DMS79 (cell line): ENCODE measurements around the gene TWNK.

Experiments used
- DNase-seq: peaks from one replicate; lab custom pipeline; 2025; lab: John Stamatoyannopoulos, UW

The TWNK gene

GRCh38 chr10:100996678-100997359 is 9.5 kb downstream of the TWNK start:
- no peak for DNase-seq

GRCh38 chr10:100997360-100998182 is 10.2 kb downstream of the TWNK start:
- DNase-seq, result peak; percentile 16

- DNase-seq, result peak; percentile 79
Measured at GRCh38 chr10:100998183-100998990, 11.0 kb downstream of the TWNK start.

- DNase-seq, result no peak
Measured at GRCh38 chr10:100998991-100999741, 11.8 kb downstream of the TWNK start.

- no peak for DNase-seq
Measured at GRCh38 chr10:100999742-101000126, 12.4 kb downstream of the TWNK start, which contains the start of gene LZTS2. Gene LZTS2 (plus strand): TSS chr10:100999808. CDS start chr10:101002539, 2,731 bp downstream.

GRCh38 chr10:101000127-101000914 is 13.0 kb downstream of the TWNK start:
- no peak for DNase-seq

- no peak for DNase-seq
Measured at GRCh38 chr10:101000915-101001658, 13.7 kb downstream of the TWNK start.

GRCh38 chr10:101001659-101002035 is 14.3 kb downstream of the TWNK start:
- DNase-seq, result no peak

- DNase-seq, result no peak
Measured at GRCh38 chr10:101002456-101002855, 15.1 kb downstream of the TWNK start.

- no peak for DNase-seq
Measured at GRCh38 chr10:101003639-101004206, 16.4 kb downstream of the TWNK start.

- DNase-seq, result no peak
Measured at GRCh38 chr10:101005361-101005760, 18.0 kb downstream of the TWNK start.

- no peak for DNase-seq
Measured at GRCh38 chr10:101005869-101006567, 18.7 kb downstream of the TWNK start.

- no peak for DNase-seq
Measured at GRCh38 chr10:101006593-101007098, 19.3 kb downstream of the TWNK start.

GRCh38 chr10:101007099-101007711 is 19.9 kb downstream of the TWNK start:
- peak; percentile 54 for DNase-seq

- DNase-seq, result no peak
Measured at GRCh38 chr10:101007915-101008822, 20.8 kb downstream of the TWNK start.

- DNase-seq, result no peak
Measured at GRCh38 chr10:101008823-101009423, 21.6 kb downstream of the TWNK start.

GRCh38 chr10:101010329-101010728 is 23.0 kb downstream of the TWNK start:
- DNase-seq, result no peak
